Testis (tissue), 2 donors: ENCODE data around the gene AKAP3.

ENCODE experiments used
- CTCF ChIP-seq, 3 experiments: fragments of 450-650 bp in 2 of 3; fragments of 200-600 bp in 1 of 3; sonication (generic) in 1 of 3; IDR thresholded peaks; one replicate each; pipeline ENCODE4 v1.5.1; 2016 to 2019; ENCODE audit warnings: antibody characterized with exemption in 3 of 3, mild to moderate bottlenecking in 2 of 3, moderate library complexity in 1 of 3
- POLR2A ChIP-seq: fragments of 450-650 bp; IDR thresholded peaks from one replicate; pipeline ENCODE4 v1.6.1; 2017; ENCODE audit warnings: antibody characterized with exemption, mild to moderate bottlenecking, moderate library complexity

DNA sequence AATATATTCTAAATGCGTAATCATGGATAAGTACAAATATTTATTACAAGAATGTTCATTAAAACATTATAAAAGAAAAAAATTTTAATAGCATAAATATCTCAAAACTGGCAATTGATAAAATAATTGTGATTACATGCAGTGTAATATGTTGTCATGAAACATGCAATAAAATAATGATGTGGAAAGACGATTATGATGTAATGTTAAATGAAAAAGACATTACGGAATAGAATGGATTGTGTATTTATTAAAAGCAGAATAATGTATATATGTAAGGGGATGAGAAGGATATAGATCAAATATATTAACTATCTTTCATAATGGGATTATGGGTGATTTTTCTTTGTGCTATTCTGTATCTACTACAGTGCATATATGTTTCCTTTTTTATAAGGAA, 32.9 kb upstream of the AKAP3 start:
- TF ChIP-seq CTCF (IDR thresholded peaks at IDR 0.05): no peak
- TF ChIP-seq POLR2A: no peak
